GM15510 (cell line): Measurements from ENCODE around the gene CPLX1.

ENCODE experiments used
- POLR2A ChIP-seq: IDR thresholded peaks from 3 replicates; pipeline ENCODE4 v1.6.1; 2011; ENCODE audit warnings: borderline replicate concordance; ENCODE audit not compliant: insufficient read length; ENCODE audit errors: extremely low read depth

CPLX1 gene

DNA sequence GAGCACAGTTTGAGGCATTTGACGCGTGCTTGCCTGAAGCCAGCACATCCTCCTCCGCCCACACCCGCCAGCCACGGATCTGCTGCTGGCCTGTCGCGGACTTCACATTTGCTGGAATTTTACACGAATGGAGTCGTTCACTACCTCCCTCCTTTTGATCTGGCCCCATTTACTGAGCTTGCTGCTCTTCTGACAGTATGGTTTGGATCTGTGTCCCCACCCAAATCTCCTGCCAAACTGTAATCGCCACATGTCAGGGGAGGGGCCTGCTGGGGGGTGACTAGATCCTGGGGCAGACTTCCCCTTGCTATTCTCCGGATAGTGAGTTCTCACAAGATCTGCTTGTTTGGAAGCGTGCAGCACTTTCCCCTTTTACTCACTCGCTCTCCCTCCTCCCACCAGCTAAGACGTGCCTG, 19.9 kb upstream of the CPLX1 start:
- TF ChIP-seq POLR2A: no peak

DNA sequence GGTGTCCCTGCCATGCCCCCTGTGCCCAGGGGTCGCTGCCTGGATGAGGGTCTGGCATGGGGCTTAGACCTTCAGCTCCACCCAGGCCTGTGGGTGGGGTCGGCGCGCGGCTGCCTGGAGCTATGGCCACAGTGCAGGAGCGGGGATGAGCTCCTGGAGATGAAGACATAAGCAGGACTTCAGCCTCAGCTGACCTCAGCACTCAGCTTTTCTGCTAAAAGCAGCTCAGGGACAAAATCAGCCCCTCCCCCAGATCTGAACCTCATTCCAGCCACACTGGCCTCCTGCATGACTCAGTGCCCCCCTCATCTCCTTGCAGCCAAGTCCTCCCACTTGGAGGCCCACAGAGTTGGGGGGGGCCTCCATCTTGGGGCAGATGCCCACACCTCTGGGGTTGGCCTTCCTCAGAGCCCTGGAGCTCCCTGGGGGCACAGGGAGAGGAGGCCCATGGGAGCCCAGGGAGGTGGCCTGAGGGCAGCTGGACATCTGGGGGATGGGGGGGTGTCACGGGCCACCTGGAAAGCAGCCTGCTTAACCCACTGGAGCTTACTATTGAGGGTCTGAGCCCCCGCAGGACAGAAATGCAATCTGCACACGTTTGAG, 19.4 kb upstream of the CPLX1 start:
- TF ChIP-seq POLR2A: no peak

DNA sequence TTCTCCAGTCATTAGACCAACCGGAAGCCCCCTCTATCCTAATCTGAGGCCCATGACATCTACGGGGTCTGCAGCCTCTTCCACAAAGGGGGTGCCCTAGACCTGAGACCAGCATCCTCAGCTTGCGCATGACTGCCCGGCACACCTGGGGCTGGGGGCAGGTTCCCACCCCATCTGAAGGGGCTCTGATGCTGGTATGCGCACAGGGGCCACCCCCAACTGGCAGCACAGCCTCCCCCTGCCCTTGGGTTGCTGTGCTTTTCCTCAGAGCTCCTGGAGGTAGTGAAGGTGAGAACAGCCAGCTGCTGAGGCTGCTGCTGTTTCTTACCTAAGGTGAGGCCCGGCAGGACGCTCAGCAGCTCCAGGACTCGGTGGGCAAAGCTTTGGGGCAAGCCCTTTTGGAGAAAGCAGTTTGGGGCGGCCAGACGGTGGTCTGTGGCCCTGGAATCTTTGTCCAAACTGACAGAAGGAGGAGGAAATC, 18.9 kb upstream of the CPLX1 start:
- TF ChIP-seq POLR2A: no peak

DNA sequence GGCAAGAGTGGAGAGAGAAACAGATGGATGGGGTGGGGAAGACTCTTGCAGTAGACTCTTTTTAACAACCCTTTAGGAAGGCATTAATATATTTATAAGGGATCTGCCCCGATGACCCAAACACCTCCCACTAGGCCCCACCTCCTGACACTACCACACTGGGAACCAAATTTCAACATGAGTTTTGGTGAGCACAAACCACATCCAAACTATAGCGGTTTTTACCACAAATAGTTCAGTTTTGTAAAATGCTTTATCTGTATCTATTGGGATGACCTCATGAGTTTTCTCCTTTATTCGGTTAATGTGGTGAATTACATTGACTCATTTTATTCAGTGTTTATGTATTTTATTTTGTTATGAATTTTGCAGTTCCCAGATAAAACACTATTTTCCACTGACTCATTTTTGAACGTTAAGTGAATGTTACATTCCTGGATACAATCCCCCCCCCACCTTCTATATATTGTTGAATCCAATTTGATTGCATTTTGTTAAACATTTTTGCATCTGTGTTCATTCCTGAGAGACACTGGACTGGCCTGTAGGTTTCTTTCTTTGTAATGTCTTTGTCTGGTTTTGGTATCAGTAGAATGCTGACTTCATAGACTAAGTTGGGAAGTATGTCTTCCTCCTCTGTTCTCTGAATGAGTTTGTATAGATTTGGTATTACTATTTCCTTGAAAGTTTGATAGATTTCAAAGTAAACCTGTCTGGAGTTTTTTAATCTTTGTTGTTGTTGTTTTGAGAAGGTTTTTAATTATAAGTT, 13.9 kb upstream of the CPLX1 start:
- TF ChIP-seq POLR2A: no peak

DNA sequence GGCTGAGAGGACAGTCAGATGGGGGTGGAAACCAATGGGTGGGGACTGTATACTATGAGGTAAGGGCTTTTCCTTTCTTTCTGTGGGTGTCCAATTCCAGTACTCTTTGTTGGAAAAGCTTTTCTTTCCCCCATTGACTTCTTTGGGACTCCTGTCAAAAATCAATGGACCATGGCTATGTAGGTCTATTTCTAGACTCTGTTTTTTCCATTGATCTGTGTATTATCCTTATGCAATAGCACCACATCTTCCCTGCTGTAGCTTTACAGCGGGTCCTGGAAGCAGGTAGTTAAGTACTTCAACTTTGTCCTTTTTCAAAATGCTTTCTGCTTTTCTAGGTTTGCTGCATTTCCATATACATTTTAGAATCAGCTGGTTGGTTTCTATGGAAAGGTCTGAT, 11.8 kb upstream of the CPLX1 start:
- no peak for TF ChIP-seq POLR2A

DNA sequence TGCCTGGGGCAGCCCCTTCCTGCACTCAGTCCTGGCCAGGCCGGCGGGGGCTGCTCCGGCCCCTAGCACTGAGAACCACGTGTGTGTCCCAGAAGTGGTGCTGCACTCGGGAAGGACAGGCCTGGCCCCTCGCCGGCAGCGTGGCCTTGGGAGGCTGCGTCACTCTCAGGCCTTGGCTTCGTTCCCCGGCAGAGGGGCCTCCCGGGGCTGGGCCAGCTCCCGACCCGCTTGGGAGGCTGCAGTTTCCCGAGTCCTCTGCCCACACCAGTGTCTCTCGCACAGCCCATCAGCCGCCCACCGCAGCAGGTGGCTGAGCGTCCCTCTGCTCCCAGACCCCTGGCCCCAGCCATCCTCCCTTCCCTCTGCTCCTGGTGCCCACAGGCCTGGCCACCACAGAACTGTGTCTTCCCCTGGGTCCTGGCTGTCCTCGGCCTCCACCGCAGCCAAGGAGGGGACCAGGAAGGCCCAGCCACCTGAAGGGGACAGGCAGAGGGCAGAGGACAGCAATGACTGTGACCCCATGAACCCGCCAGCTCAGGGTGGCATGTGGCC, 10.9 kb upstream of the CPLX1 start:
- no peak for TF ChIP-seq POLR2A

DNA sequence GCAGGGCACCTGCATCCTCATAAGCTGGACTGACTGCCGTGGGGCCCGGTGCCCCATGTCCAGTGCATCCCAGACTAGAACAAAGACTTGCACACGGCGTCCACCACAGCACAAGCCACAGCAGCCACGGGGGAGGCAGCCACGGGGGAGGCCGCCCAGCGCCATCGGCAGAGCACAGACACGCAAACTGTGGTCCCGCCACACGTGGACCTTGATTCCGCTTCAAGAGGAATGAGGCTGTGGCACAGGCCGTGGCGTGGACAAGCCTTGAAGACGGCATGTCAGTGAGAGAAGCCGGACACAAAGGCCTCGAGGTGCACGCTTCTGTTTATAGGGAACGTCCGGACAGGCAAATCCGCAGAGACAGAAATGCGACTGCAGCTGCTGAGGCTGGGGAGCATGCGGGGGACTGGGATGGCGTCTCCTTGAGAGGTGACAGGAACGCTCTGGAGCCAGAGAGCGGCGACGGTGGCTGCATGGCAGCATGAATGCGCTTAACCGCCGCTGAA, 10.1 kb upstream of the CPLX1 start:
- no peak for TF ChIP-seq POLR2A

DNA sequence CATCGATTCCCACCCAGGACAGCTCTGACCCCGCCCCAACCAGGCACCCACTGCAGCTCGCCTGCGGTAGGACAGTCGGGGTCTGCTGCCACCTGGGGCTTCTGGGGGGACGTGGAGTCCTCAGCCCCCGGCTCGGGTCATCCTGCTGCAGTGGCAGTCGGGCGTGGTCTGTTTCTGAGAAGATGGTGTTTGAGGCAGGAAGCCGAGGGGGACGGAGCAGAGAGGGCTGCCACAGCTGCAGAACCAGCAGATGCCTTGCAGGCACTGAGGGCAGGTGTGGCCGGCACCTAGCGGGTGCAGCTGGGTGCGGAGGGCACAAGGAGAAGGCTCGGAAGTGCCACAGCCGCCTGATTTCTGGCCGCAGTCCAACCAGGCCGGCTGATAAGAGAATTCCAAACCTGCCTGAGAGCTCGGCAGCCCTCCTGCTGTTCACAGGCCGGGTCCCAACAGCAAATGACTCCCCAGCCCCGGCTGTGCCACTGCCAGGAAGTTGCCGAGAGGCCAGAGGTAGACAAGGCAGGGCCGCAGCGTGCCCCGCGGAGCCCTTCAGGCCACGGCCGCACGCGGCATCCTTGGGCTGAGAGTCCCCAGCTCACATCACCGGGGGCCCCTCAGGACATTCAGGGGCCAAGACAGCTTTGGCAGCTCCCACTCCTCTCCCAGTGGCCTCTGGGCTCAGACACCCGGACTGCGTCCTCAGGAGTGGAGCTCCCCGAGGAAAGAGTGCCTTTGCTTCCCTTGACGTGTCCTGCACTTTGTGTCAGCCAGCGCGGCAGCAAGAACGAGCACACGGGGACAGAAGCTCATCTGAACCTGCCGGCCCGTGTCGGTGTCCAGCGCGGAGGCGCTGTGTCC, 9.4 kb upstream of the CPLX1 start:
- TF ChIP-seq POLR2A: no peak

DNA sequence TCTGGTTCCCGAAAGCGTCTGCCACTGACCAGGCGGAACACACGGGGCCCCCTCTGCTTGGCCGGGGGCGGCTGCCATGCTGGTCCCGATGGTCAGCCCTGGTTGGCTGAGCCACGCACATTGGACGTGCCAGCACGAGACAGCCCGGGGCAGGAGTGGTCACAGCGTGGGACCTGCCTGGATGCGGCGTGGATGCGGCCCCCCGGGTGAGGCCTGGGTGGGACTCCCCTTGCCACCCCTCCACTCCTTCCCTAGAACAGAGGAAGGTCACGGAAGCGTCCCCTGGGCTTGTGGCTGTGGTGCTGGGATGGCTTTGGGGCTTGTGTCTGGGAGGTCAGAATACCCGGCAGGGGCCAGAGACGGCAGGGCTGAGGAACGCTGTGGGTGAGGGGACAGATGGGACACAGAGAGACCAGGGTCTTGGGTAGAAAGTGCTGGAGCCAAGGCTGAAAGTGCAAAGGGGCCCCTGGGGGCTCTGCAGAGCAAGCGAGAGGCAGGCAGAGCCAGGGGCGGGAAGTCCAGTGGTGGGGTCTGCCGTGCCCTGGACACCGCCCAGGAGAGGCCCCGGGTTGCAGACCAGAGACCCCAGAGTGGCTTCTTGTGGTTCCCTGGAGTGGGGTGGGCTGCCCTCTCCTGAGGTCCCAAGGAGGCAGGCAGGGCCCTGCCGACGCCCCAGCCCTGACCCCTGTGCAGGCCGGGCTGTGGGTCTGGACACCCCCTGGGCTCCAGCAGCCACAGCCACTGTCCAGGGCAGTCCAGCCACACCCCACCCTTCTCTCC, 8.6 kb upstream of the CPLX1 start:
- TF ChIP-seq POLR2A: no peak

DNA sequence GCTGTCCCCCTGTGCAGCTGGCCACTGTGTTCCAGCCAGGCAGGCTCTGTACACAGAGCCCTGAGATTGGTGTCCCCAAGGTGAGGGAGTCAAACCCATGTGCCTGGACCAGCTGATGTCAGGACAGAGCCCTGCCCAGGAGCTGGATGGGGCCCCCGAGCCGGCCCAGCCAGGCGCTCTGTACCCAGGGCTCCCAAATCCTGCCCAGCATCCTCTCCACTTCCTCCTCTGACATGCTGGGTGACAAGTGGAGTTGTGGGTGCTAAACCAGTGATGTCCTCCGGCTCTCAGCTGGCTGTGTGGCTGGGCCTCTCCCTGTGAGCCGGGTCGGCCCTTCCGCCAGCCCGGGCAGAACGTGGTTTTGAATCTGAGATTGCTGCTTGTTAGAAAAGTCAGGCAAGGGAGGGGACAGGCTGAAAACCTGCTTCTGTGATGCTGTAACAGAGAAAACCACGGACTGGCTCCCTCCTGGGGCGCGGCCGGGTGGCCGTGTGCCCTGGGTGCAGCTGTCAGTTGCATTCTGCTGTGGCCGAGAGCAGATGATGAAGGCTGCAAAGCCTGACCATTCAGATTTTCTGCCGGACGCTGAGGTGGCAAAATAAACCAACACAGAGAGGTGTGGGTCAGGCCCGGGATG, 7.9 kb upstream of the CPLX1 start:
- TF ChIP-seq POLR2A: no peak

DNA sequence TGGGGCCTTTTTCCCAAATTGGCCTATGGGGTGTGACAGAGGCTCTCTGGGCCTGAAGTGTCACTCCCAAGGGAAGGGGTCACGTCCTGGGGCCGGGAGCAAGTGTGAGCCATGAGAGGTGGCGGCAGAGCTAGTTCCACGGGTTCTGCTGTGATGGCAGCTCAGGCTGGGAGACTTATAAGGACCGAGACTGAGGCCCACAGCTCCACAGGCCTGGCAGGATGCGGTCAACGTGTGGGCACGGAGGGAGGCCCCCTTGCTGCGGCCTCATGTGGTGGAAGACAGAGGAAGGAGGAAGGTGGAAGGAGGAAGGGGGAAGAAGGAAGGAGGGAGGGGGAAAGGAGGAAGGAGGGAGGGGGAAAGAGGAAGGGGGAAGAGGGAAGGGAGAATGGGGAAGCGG, 7.2 kb upstream of the CPLX1 start:
- no peak for TF ChIP-seq POLR2A

DNA sequence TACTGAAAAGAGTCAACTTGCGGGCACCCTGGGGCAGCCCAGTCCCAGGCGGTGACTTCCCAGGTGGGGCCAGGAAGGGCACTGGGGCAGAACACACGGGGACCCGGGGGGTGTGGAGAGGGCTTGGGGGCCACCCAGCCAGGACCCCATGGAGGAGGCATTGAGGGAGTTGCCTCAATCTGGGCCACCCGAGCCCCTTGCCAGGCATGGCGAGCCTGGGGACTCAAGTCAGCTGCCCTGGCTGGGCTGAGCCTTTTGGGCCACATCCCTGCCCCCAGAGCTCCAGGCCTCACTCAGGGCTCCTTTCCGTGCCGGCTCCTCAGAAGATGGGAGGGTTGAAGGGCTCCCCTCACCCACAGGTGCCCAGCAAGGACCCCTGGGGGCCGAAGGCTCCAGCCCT, 6.6 kb upstream of the CPLX1 start:
- no peak for TF ChIP-seq POLR2A

DNA sequence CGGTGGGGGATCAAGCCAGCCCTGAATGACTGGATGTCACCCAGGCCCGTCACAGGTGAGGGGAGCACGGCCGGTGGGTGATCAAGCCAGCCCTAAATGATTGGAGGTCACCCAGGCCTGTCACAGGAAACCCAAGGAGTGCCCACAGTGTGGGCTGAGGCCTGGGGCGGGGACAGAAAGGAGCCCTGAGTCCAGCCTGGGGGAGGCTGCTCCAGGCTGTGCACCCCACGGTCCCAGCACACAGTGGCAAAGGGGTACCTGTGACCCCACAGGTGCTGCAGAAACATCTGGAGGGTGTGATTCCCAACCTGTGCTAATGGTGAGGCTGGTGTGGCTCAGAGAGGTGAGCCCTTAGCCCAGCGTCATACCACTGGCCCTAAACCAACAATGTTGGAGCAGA, 6.2 kb upstream of the CPLX1 start:
- no peak for TF ChIP-seq POLR2A

DNA sequence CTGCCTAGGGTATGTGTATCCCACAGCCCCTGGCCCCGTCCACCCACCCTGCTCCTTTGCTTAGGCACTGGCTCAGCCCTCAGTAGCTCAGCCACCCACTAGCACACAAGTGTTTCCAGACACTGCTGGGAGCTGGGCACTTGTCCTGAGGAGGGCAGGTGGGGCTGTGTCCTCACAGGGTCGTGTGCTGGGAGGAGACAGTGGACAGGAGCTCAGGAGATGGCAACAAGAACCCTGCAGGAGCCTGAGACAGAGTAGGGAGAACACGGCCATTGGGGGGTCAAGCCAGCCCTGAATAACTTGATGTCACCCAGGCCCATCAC, 5.5 kb upstream of the CPLX1 start:
- TF ChIP-seq POLR2A: no peak
